ENCODE measurements around the gene ATP7B.
A peak's percentile ranks its signal among the peaks of the same experiment; 100 is the strongest.
"Not testable (repeated sequence)": the region's sequence is repeated elsewhere in the genome, so short reads cannot be mapped to it uniquely, and the experiment has no call there.

The ATP7B gene

DNA sequence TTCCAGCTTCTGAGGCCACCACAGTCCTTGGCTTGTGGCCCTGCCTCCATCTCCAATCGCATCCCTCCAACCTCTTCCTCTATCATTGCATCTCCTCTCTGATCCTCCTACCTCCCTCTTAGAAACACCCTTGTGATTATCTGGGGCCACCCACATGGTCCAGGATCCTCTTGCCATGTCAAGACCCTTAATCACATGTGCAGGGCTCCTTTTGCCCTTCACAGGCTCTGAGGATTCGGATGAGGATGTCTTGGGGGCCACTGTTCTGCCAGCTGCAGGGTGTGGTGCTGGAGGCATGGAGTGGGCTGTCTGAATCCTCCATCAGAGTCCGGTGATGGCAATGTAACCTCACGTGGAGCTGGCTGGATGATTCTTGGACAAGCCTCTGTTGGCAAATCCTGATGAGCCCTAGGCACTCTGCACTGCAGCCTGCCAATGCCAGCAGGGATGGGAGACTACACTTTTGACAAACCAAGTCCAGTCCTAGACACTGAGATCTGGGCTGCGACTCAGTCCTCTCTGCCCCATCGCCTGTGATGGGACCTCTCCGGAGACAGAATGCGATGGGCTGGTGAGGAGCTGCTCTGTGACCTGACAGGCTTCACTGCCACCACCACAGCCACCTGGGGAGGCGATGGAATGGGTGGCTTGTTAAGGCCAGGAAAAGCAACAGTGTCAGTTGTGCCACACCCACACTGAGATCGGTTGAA lies 88.3 kb downstream of the ATP7B start:
- no peak for DNase-seq (ENCODE audit: low read depth in 2 of 2)

GRCh38 chr13:51921790-51922740 lies 89.2 kb downstream of the ATP7B start:
- DNase-seq (ENCODE audit: low read depth in 2 of 2) = no peak

DNA sequence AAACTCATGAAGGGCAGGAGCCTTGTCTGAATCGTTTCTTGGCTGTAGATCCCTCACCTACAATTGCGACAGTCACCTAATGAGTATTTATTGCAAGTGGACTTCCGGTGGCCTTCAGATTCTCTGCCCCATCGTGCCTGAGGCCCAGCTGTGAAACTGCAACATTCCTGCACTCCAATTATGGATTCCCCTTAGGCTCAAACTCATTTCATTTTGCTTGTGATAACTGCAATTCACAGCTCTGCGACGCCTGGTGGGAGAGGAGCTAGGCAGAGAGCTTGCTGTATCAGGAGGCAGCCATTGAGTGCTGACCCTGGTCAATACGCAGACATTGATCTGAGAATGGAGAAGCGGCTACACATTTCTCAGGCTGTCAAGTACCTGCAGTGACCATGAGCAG lies 90.5 kb downstream of the ATP7B start:
- DNase-seq (ENCODE audit: low read depth in 2 of 2) = no peak

DNA sequence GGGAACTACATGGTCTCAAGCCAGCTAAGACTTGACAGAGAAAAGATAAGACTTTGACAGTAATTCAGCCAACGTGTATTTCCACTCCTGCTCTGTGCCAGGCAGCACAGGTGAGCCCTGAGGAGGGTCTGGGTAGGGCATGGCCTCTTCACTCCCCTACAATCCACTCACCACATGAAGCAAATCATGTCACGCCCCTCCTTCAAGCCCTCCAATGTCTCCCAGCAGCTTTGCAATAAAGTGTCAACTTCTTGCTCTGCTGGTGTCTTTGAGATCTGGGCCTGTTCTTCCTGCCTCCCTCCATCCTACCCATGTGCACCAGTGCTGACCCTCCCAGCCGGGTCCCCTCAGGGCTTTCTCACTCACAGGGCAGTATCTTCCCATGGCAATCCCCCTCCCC lies 91.0 kb downstream of the ATP7B start:
- DNase-seq (ENCODE audit: low read depth in 2 of 2) = no peak

GRCh38 chr13:51919531-51919930 lies 91.7 kb downstream of the ATP7B start:
- no peak for DNase-seq (ENCODE audit: low read depth in 2 of 2)

DNA sequence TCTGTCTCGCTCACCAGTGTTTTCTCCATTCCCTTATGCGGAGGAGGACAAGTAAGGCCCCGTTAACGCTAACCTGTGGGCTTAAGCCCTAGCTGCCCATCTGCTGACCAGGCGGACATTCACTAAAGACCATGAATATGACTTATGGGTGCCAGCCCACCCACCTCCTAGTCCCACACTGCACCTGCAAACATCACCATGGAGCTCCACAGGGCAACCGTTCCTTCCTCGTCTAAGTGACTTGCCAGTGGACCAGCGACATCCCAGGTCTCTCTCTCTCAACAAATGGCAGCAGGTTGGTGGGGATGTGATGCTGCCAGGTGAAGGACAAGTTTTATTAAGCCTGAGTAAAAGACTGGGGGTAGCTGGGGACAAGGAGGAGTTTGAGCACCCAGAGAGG lies 94.3 kb downstream of the ATP7B start:
- no peak for DNase-seq (ENCODE audit: low read depth in 2 of 2)

DNA sequence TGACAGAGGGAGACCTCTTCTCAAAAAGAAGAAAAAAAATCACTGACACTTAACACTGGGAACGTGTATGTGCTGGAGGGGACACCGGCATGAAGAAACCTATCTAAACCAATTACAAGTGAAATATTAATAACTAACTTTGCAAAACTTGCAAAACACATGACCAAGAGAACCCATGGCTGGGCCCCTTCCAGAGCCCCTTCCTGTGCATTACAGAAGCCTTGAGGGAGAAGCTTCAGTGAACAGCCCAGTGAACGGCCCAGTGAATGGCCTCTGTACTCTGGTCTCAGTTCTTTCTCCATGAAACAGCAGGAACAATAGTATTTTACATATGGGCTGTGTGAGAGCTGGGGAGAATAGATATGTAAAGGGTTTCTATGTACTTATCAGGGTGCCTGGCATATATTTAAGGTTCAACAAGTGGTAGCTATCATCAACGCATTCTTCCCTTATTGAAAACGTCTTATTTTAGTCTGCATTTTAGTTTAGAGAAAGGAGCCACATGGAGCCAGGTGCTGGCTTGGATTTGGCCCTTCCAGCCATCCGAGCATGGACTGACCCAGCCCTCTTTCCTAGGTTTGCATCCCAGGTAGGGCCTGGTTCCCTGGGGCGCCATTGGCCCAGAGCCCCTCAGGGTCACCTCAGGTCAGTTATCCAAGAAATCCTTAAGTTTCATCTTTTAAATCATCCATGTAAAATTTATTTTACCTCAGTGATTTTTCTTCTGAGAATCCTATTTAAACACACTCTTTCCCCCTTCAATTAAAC lies 95.0 kb downstream of the ATP7B start:
- no peak for DNase-seq (ENCODE audit: low read depth in 2 of 2)

DNA sequence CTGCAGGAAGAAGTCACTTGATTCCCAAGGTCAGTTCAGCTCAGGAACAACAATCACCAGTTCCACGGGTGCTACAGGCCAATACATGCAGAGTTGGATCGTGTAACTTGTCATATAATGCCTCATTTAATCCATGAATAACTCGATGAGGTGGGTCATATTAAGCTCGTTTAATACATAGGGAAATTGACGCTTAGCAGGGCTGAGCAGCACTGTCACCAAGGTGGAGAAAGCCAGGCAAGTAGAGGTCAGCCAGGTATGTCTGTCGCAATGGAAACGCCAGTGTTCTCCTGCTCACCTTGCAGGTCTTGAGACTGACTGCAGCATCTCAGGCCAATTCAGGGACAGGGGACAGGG lies 97.1 kb downstream of the ATP7B start:
- no peak for DNase-seq (ENCODE audit: low read depth in 2 of 2)

DNA sequence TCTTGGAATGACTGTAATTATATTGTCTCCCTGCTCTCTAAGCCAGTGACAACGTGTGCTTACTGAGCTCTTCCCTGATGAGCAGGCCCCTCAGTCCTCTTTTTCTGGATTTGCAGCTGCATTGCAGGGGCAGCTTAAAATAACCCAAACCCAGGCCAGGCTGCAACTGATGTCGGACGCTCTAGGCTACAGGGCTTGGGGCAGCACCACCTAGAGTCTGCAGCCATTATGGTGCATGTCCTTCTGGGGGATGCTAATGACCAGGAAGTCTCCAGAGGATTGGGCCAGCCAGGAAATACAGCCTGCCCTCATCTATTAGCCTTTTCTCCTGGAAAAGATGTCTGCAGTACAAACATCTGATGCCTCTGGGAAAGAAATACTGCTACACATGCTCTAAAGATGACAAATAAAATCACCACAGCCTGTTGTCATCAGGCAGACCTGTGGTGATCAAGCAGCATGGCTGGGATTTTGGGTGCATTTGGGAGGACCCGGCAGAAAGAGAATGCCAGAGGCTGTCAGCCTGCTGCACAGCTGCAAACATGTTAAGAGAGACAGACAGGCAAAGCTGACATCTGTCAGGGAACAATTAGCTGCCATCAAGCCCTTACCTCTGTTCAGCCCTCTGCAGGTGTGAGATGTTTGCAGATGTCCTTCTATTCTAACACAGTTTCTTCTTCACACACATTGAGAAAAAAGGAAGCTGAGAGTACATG lies 97.7 kb downstream of the ATP7B start:
- no peak for DNase-seq (ENCODE audit: low read depth in 2 of 2)

DNA sequence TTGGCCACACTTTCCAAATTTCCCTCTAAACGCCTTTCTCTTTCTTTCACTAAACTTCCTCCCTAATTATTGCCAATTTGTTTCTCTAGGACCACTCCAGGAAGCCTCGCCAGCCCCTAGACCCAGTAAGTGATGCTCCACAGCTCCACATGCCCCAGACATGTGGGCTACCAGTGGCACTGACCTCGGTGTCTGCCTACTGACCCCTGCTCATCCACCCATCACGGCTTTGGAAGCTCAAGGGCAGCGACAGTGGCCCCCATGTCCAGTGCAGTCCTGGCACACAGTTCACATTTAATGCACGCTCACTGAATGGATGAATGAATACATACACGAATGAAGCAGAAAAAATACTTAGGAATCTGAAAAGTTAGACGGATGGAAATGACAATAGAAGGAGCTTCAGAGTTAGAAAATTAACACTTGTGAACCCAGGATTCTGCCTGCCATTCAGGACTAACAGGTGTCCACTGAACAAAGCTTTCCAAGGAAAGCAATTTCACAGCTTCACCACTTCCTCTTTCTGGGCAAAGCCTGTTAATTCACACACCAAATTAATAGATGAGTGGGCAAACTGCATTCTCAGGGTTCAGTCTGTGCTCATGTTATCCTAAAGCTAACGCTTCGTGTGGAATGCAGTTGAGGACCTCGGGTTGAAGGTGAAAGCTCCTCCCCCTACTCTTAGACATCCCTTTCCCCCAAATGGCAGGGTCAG lies 98.6 kb downstream of the ATP7B start:
- DNase-seq (ENCODE audit: low read depth in 2 of 2) = no peak

DNA sequence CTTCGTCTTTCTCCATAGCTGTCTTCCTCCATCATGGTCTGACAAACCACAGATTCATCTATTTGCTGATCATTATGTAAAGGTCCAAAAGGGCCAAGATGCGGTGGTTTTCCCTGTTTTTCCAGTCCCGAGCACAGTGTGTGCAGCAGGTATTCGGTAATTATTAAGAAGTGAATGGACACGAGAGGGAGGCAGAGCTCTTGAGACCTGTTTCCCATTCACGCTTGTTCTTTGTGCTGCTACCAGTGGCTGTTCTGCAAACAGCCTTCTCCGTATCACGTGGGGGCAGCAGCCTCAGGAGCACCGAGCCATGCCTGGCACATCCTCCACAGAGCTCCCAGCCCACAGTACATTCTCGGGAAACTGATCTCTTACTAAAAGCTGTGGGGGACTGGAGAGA lies 99.2 kb downstream of the ATP7B start:
- DNase-seq (ENCODE audit: low read depth in 2 of 2) = no peak

- DNase-seq (ENCODE audit: low read depth in 2 of 2) = no peak
Observed at GRCh38 chr13:51910508-51910907, 100.7 kb downstream of the ATP7B start.

- not testable (repeated sequence) for DNase-seq (ENCODE audit: low read depth in 2 of 2)
Observed at GRCh38 chr13:51909265-51909664, 102.0 kb downstream of the ATP7B start.

DNA sequence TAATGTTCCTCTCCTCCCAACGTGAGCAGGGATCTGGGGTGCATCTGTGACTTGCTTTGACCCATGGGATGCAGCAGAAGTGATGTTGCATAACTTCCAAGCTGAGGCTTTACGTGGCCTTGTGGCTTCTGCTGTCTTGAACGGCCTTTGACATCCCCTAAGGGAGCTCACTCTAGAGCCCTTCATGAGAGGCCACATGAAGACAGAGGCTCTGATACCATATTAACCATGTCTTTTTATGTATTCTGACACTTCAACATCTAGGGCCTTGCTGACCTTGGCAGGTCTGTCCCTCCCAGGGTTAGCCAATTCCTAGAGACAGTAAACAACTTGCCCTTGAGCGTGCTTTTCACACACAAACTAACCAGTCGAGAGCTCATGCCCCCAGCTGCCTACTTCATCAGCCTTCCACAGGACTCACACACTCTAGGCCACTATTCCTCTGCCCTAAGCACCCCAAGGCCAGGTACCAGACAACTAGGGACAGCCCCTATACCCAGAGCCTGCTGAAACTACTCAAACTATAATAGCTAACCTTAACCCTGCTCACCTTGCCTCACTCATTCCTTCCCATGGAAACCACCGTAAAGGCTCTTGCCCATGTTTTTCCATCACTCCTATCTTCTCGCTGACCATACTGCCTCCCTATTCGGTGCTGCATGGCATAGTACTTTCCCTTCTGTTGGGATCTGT lies 104.1 kb downstream of the ATP7B start:
- no peak for DNase-seq (ENCODE audit: low read depth in 2 of 2)

DNA sequence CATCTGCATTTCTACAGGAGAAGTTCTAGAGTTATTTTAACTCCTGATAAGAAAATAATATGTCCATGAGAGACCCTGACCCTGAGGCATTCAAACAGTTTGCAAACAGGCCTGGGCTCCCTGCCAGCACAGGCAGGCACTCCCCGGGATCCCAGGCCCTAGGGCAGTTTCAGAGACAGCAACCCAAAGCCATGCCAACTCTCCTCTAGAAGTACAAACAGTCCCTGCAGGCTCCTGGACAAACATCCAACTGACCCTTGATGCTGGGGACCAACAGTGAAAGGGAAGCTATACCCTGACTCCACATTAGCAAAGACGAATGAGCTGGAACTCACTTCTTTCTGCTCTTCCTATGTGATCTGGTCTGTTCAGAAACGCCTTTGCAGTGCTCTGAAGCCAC lies 104.7 kb downstream of the ATP7B start:
- DNase-seq (ENCODE audit: low read depth in 2 of 2) = no peak

- DNase-seq (ENCODE audit: low read depth in 2 of 2) = no peak
Observed at GRCh38 chr13:51905787-51906186, 105.5 kb downstream of the ATP7B start.

DNA sequence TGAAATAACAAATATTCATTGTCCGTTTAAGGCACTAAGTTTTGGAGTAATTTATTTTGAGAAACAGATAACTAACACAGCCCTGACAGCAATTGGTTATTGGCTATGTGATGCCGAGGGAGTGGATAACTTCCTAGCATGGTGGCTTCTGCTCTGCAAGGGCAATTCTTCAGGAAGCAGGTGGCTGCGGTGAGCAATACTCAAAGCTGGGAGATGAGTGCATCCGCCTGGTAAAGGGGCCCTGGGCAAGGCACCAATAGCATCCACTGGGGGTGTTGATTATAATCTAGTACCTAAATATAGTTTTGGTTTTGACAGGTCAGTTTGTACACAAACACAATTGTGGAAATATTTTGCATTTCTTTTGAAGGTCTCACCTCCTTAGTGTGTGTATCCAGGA lies 108.5 kb downstream of the ATP7B start:
- DNase-seq (ENCODE audit: low read depth in 2 of 2) = no peak

DNA sequence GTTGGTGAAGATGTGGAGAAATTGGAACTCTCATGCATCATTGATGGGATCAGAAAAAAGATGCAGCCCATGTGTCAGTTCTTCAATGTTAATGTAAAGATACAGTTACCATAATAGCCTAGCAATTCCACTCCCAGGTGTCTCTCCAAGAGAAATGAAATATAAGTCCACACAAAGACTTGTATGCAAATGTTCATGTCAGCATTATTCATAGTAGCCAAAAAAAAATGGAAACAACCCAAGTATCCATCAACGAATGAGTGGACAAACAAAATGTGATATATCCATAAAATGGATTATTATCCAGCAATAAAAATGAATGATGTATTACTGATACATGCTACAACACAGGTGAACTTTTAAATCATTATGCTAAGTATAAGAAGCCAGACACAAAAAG lies 110.8 kb downstream of the ATP7B start:
- no peak for DNase-seq (ENCODE audit: low read depth in 2 of 2)

DNA sequence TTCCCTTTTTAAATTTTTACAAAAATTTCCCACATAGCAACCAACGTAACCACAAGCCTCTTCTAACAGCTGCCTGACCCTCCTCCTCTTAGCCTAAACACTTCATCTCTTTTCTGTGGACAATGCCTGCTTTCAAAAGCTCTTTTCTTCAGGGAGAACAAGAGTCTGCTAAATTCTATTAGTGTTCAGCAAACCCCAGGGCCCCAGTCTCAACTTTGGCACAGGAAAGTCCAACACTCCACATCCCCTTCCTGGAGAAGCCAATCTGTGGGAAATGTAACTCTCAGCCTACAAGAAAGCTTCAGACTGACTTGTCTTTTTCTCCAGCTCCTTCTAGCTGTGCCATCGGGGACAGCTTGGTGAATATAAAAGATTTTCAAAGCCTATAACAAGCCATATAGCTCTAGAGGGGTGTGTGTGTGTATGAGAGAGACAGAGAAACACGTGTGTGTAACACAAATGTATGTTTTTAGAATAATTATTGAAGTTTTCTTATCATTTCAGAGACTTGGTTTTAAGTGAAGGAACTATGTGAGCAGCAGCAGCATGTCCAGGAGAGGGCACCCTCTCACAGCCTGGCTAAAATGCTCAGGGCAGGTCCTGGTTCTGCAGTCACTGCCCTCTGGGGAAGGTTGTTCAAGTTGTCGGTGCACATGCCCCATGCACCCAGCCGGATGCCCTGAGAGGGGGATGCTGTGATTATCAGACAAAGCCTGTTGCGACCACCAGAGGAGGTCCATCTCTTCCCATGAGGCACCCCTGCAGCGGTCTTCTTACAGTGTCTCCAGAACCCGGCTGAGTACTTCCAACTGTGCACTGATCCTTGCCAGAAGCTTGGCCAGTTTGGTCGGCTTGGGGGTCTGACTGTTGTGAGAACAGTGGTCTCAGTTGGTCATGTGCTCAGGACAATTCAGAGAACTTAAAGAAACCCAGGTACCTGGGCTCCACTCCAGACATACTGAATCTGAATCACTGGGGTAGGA lies 115.1 kb downstream of the ATP7B start:
- peak in 1 of 2 experiments; percentile 2 for DNase-seq (ENCODE audit: low read depth in 2 of 2)

All from fibroblast of skin of left biceps (primary cell).